GM18858 (cell line): Measurements from ENCODE around the gene NAPSA.

ENCODE experiments used
- ATAC-seq: cut with Tn5 transposase; IDR thresholded peaks from one replicate; pipeline ENCODE4 v1.9.1; 2021; ENCODE audit not compliant: unreplicated experiment

The NAPSA gene

GRCh38 chr19:50384685-50385535 lies 19.5 kb upstream of the NAPSA start:
- no peak for ATAC-seq

- ATAC-seq: peak; percentile 69
Measured at GRCh38 chr19:50383852-50384684, 18.6 kb upstream of the NAPSA start, which contains the start of gene POLD1. TSS of gene POLD1 (plus strand) at chr19:50384347. CDS start at chr19:50398852, 14,505 bp downstream.

GRCh38 chr19:50383001-50383851 lies 17.8 kb upstream of the NAPSA start:
- ATAC-seq: no peak

- ATAC-seq: no peak
Measured at GRCh38 chr19:50381881-50382729, 16.7 kb upstream of the NAPSA start.

GRCh38 chr19:50380751-50381151 lies 15.3 kb upstream of the NAPSA start:
- ATAC-seq: no peak

GRCh38 chr19:50380137-50380536 lies 14.7 kb upstream of the NAPSA start:
- no peak for ATAC-seq

GRCh38 chr19:50379602-50380001 lies 14.2 kb upstream of the NAPSA start:
- ATAC-seq: no peak

- ATAC-seq: no peak
Measured at GRCh38 chr19:50378863-50379236, 13.4 kb upstream of the NAPSA start.

- no peak for ATAC-seq
Measured at GRCh38 chr19:50378169-50378862, 12.9 kb upstream of the NAPSA start.

GRCh38 chr19:50377517-50377916 lies 12.1 kb upstream of the NAPSA start:
- no peak for ATAC-seq

GRCh38 chr19:50377051-50377461 lies 11.6 kb upstream of the NAPSA start:
- no peak for ATAC-seq

- peak; percentile 75 for ATAC-seq
Measured at GRCh38 chr19:50376166-50377050, 11.0 kb upstream of the NAPSA start, which contains the start of gene NR1H2. TSS of gene NR1H2 (plus strand) at chr19:50376457. CDS start at chr19:50377606, 1,149 bp downstream.

GRCh38 chr19:50371914-50372475 lies 6.6 kb upstream of the NAPSA start:
- no peak for ATAC-seq

GRCh38 chr19:50368649-50369570 lies 3.5 kb upstream of the NAPSA start:
- no peak for ATAC-seq

- ATAC-seq: no peak
Measured at GRCh38 chr19:50362656-50363424, 2.6 kb downstream of the NAPSA start.

- no peak for ATAC-seq
Measured at GRCh38 chr19:50362030-50362412, 3.4 kb downstream of the NAPSA start.
